ENCODE results near the gene ANXA4.
"Not testable (repeated sequence)": the region's sequence is repeated elsewhere in the genome, so short reads cannot be mapped to it uniquely, and the experiment has no call there.

ANXA4 gene

GRCh38 chr2:69725706-69726360, 16.1 kb upstream of the ANXA4 start:
- H3K4me3 ChIP-seq (ENCODE audit: low read length) = no peak overlapping the region
- H3K9me3 ChIP-seq (ENCODE audit: control insufficient read depth, low read length) = no peaks in the 10 kb centered on the region
- H3K27me3 ChIP-seq (ENCODE audit: control insufficient read depth, insufficient read depth, low read length) = no peaks in the 10 kb centered on the region
- H3K36me3 ChIP-seq (ENCODE audit: control insufficient read depth, insufficient read depth, low read length) = no peaks in the 10 kb centered on the region
- H3K9ac ChIP-seq (ENCODE audit: low read length) = no peak overlapping the region
- H3K4me1 ChIP-seq (ENCODE audit: control insufficient read depth, insufficient read depth, low read length) = peaks cover 15% of the 10 kb centered on the region

GRCh38 chr2:69729266-69729665, 12.7 kb upstream of the ANXA4 start:
- Histone ChIP-seq H3K36me3 (ENCODE audit: control insufficient read depth, insufficient read depth, low read length) (no peaks in the 10 kb centered on the region), H3K4me3 (ENCODE audit: low read length) (no peak overlapping the region), H3K9me3 (ENCODE audit: control insufficient read depth, low read length) (no peaks in the 10 kb centered on the region), H3K9ac (ENCODE audit: low read length) (no peak overlapping the region), H3K27me3 (ENCODE audit: control insufficient read depth, insufficient read depth, low read length) (no peaks in the 10 kb centered on the region), H3K4me1 (ENCODE audit: control insufficient read depth, insufficient read depth, low read length) (peaks cover 7% of the 10 kb centered on the region)

- Histone ChIP-seq H3K9ac (ENCODE audit: low read length) (no peak overlapping the region), H3K9me3 (ENCODE audit: control insufficient read depth, low read length) (no peaks in the 10 kb centered on the region), H3K27me3 (ENCODE audit: control insufficient read depth, insufficient read depth, low read length) (no peaks in the 10 kb centered on the region)
Observed at GRCh38 chr2:69729781-69730180, 12.2 kb upstream of the ANXA4 start.

GRCh38 chr2:69731147-69731970, 10.6 kb upstream of the ANXA4 start:
- Histone ChIP-seq H3K9me3 (ENCODE audit: control insufficient read depth, low read length) (no peaks in the 10 kb centered on the region), H3K4me1 (ENCODE audit: control insufficient read depth, insufficient read depth, low read length) (no peaks in the 10 kb centered on the region), H3K36me3 (ENCODE audit: control insufficient read depth, insufficient read depth, low read length) (no peaks in the 10 kb centered on the region), H3K9ac (ENCODE audit: low read length) (no peak overlapping the region), H3K27me3 (ENCODE audit: control insufficient read depth, insufficient read depth, low read length) (no peaks in the 10 kb centered on the region), H3K4me3 (ENCODE audit: low read length) (no peak overlapping the region)

More at GRCh38 chr2:69729781-69730180, 12.2 kb upstream of the ANXA4 start:
- no peaks in the 10 kb centered on the region for H3K36me3 ChIP-seq (ENCODE audit: control insufficient read depth, insufficient read depth, low read length)
- no peak overlapping the region for H3K4me3 ChIP-seq (ENCODE audit: low read length)
- H3K4me1 ChIP-seq (ENCODE audit: control insufficient read depth, insufficient read depth, low read length) = peaks cover 2% of the 10 kb centered on the region

DNA sequence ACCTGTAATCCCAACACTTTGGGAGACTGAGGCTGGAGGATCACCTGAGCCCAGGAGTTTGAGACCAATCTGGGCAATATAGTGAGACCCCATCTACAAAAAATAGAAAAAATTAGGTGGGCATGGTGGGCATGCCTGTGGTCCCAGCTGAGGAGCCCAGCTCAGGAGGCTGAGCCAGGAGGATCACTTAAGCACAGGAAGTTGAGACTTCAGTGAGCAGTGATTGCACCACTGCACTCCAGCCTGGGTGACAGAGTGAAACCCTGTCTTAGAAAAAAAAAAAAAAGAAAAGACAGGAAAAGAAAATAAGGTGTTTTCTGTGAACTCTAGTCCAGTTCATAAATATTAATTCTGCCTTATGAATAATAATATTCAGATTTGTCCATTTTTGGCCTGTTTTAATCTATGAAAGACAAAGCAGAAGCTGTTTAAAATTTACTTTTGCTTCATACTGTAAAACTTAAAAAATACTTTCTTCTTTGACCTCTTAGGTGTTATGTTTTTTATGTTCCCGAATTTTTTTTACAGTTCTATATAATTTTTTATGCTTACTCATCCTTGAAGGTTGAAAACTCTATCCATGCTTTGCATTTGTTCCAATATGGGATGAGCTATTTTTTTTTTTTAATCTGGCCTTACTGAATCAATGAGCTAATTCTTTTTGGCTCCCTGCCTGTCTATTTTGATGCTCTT, 8.4 kb upstream of the ANXA4 start:
- no peaks in the 10 kb centered on the region for H3K27me3 ChIP-seq (ENCODE audit: control insufficient read depth, insufficient read depth, low read length)
- no peak overlapping the region for H3K9ac ChIP-seq (ENCODE audit: low read length)

GRCh38 chr2:69734035-69734611, 7.8 kb upstream of the ANXA4 start:
- no peaks in the 10 kb centered on the region for H3K9me3 ChIP-seq (ENCODE audit: control insufficient read depth, low read length)
- no peaks in the 10 kb centered on the region for H3K27me3 ChIP-seq (ENCODE audit: control insufficient read depth, insufficient read depth, low read length)
- H3K4me3 ChIP-seq (ENCODE audit: low read length) = no peak overlapping the region
- no peaks in the 10 kb centered on the region for H3K36me3 ChIP-seq (ENCODE audit: control insufficient read depth, insufficient read depth, low read length)
- H3K4me1 ChIP-seq (ENCODE audit: control insufficient read depth, insufficient read depth, low read length) = no peaks in the 10 kb centered on the region
- H3K9ac ChIP-seq (ENCODE audit: low read length) = no peak overlapping the region

More for the DNA sequence above, 8.4 kb upstream of the ANXA4 start:
- Histone ChIP-seq H3K36me3 (ENCODE audit: control insufficient read depth, insufficient read depth, low read length) (no peaks in the 10 kb centered on the region), H3K4me1 (ENCODE audit: control insufficient read depth, insufficient read depth, low read length) (no peaks in the 10 kb centered on the region), H3K4me3 (ENCODE audit: low read length) (no peak overlapping the region), H3K9me3 (ENCODE audit: control insufficient read depth, low read length) (no peaks in the 10 kb centered on the region)

GRCh38 chr2:69734854-69735544, 6.9 kb upstream of the ANXA4 start:
- Histone ChIP-seq H3K4me1 (ENCODE audit: control insufficient read depth, insufficient read depth, low read length) (no peaks in the 10 kb centered on the region), H3K9ac (ENCODE audit: low read length) (no peak overlapping the region), H3K4me3 (ENCODE audit: low read length) (no peak overlapping the region), H3K27me3 (ENCODE audit: control insufficient read depth, insufficient read depth, low read length) (no peaks in the 10 kb centered on the region), H3K36me3 (ENCODE audit: control insufficient read depth, insufficient read depth, low read length) (no peaks in the 10 kb centered on the region), H3K9me3 (ENCODE audit: control insufficient read depth, low read length) (no peaks in the 10 kb centered on the region)

DNA sequence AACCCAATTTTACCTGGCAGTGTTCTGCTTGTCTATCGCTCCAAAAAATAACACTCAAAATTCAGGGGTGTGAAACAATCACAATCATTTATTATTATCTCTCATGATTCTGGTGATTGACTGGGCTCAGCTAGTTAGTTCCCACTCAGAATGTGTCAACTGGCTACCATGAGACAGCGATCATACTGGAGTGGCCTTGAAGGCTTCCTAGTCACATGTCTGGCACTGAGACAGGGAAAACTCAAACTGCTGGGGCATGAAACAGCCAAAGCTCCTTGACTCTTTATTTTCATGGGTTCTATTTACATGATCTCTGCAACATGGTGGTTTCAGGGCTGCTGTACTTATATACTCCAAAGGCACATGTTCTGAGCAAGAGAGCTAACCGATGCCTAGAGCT, 6.2 kb upstream of the ANXA4 start:
- H3K27me3 ChIP-seq (ENCODE audit: control insufficient read depth, insufficient read depth, low read length) = no peaks in the 10 kb centered on the region
- H3K9ac ChIP-seq (ENCODE audit: low read length) = no peak overlapping the region
- no peak overlapping the region for H3K4me3 ChIP-seq (ENCODE audit: low read length)
- no peaks in the 10 kb centered on the region for H3K36me3 ChIP-seq (ENCODE audit: control insufficient read depth, insufficient read depth, low read length)
- no peaks in the 10 kb centered on the region for H3K4me1 ChIP-seq (ENCODE audit: control insufficient read depth, insufficient read depth, low read length)
- H3K9me3 ChIP-seq (ENCODE audit: control insufficient read depth, low read length) = no peaks in the 10 kb centered on the region

DNA sequence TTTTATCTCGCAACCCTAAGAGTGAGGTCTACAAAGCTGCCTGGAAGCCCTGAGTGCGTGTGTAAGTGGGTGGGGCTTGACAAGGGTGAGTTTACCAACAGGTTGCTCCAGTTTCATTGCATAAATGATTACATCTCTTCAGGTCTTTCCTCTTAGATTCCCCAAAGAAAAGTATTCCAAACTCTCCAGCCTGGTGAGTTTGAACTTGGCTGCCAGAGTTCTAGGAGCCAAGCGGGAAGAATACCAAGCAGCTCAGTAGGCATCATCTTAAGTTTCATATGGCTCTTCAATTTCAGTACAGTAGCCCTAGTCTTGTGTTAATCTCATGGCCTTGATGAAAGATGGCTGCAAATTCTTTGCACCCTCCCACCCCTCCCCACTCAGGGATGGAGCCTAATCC, 3.8 kb upstream of the ANXA4 start:
- not testable (repeated sequence) for H3K4me1 ChIP-seq (ENCODE audit: control insufficient read depth, insufficient read depth, low read length); H3K36me3 ChIP-seq (ENCODE audit: control insufficient read depth, insufficient read depth, low read length); H3K9ac ChIP-seq (ENCODE audit: low read length); H3K4me3 ChIP-seq (ENCODE audit: low read length); H3K27me3 ChIP-seq (ENCODE audit: control insufficient read depth, insufficient read depth, low read length); H3K9me3 ChIP-seq (ENCODE audit: control insufficient read depth, low read length)

DNA sequence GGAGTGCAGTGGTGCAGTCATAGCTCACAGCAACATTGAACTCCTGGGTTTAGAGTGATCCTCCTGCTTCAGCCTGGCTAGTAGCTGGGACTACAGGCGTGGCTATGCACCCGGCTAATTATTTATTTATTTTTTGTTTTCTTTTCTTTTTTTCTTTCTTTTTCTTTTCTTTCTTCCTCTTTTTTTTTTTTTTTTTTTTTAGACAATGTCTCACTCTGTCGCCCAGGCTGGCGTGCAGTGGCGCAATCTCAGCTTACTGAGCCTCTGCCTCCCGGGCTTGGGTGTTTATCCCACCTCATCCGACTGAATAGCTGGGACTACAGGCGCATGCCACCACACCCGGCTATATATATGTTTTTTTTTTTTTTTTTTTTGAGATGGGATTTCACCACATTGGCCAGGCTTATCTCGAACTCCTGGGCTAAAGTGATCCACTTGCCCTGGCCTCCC, 1.4 kb upstream of the ANXA4 start:
- no peaks in the 10 kb centered on the region for H3K9me3 ChIP-seq (ENCODE audit: control insufficient read depth, low read length)
- no peaks in the 10 kb centered on the region for H3K36me3 ChIP-seq (ENCODE audit: control insufficient read depth, insufficient read depth, low read length)
- H3K4me1 ChIP-seq (ENCODE audit: control insufficient read depth, insufficient read depth, low read length) = peaks cover 19% of the 10 kb centered on the region
- no peak overlapping the region for H3K4me3 ChIP-seq (ENCODE audit: low read length)
- H3K27me3 ChIP-seq (ENCODE audit: control insufficient read depth, insufficient read depth, low read length) = no peaks in the 10 kb centered on the region
- H3K9ac ChIP-seq (ENCODE audit: low read length) = peak overlapping the region; percentile 78

- H3K27me3 ChIP-seq (ENCODE audit: control insufficient read depth, insufficient read depth, low read length) = no peaks in the 10 kb centered on the region
- H3K36me3 ChIP-seq (ENCODE audit: control insufficient read depth, insufficient read depth, low read length) = no peaks in the 10 kb centered on the region
- peaks cover 19% of the 10 kb centered on the region for H3K4me1 ChIP-seq (ENCODE audit: control insufficient read depth, insufficient read depth, low read length)
- H3K4me3 ChIP-seq (ENCODE audit: low read length) = peak overlapping the region; percentile 67
- H3K9ac ChIP-seq (ENCODE audit: low read length) = peak overlapping the region; percentile 78
- H3K9me3 ChIP-seq (ENCODE audit: control insufficient read depth, low read length) = no peaks in the 10 kb centered on the region
Observed at GRCh38 chr2:69741229-69741574, 732 bp upstream of the ANXA4 start.
